GM21619 (cell line): Measurements from ENCODE around the gene DENND6B.

Source experiments
- ATAC-seq: cut with Tn5 transposase; IDR thresholded peaks from one replicate; pipeline ENCODE4 v1.9.1; 2021; ENCODE audit not compliant: unreplicated experiment

The DENND6B gene

GRCh38 chr22:50289942-50290630, 36.7 kb downstream of the DENND6B start:
- ATAC-seq: no peak

- ATAC-seq: no peak
Observed at GRCh38 chr22:50289151-50289941, 37.5 kb downstream of the DENND6B start.

GRCh38 chr22:50287731-50288130, 39.1 kb downstream of the DENND6B start:
- no peak for ATAC-seq

GRCh38 chr22:50286701-50287318, 40.0 kb downstream of the DENND6B start:
- no peak for ATAC-seq

GRCh38 chr22:50286275-50286674, 40.5 kb downstream of the DENND6B start:
- ATAC-seq: no peak

GRCh38 chr22:50285568-50286229, 41.1 kb downstream of the DENND6B start:
- no peak for ATAC-seq

- no peak for ATAC-seq
Observed at GRCh38 chr22:50284479-50284878, 42.3 kb downstream of the DENND6B start.

GRCh38 chr22:50283821-50284220, 43.0 kb downstream of the DENND6B start:
- ATAC-seq: no peak

- ATAC-seq: no peak
Observed at GRCh38 chr22:50282361-50283155, 44.3 kb downstream of the DENND6B start.

- no peak for ATAC-seq
Observed at GRCh38 chr22:50281957-50282356, 44.9 kb downstream of the DENND6B start.

GRCh38 chr22:50281384-50281760, 45.4 kb downstream of the DENND6B start:
- no peak for ATAC-seq

- ATAC-seq: no peak
Observed at GRCh38 chr22:50280708-50281383, 46.0 kb downstream of the DENND6B start.

- ATAC-seq: no peak
Observed at GRCh38 chr22:50280022-50280707, 46.6 kb downstream of the DENND6B start.

- no peak for ATAC-seq
Observed at GRCh38 chr22:50278956-50279619, 47.7 kb downstream of the DENND6B start.

- ATAC-seq: no peak
Observed at GRCh38 chr22:50278461-50278860, 48.4 kb downstream of the DENND6B start.

GRCh38 chr22:50277761-50278160, 49.1 kb downstream of the DENND6B start:
- ATAC-seq: no peak

- peak; percentile 45 for ATAC-seq
Observed at GRCh38 chr22:50276143-50276542, 50.7 kb downstream of the DENND6B start.

- no peak for ATAC-seq
Observed at GRCh38 chr22:50275181-50276055, 51.4 kb downstream of the DENND6B start.
